Stomach smooth muscle (tissue), 2 donors: ENCODE measurements around the gene POU4F3.

ENCODE experiments used
- H3K27ac ChIP-seq: one replicate; pipeline ENCODE4 v1.7.0; 2013; ENCODE audit warnings: mild to moderate bottlenecking, low read length, inconsistent platforms
- H3K27me3 ChIP-seq, 2 donors: one replicate each; pipeline ENCODE4 v1.7.0; 2013; ENCODE audit warnings: low read length in 2 of 2; ENCODE audit not compliant: insufficient read depth in 2 of 2, control insufficient read depth in 1 of 2
- H3K36me3 ChIP-seq, 2 donors: one replicate each; pipeline ENCODE4 v1.7.0; 2013; ENCODE audit warnings: low read length in 2 of 2; ENCODE audit not compliant: control insufficient read depth in 2 of 2, insufficient read depth in 2 of 2
- H3K4me1 ChIP-seq: one replicate; pipeline ENCODE4 v1.7.0; 2013; ENCODE audit warnings: low read length; ENCODE audit not compliant: control insufficient read depth, insufficient read depth
- H3K4me3 ChIP-seq, 2 donors: one replicate each; pipeline ENCODE4 v1.7.0; 2013; ENCODE audit warnings: low read length in 2 of 2
- H3K9ac ChIP-seq, 2 donors: one replicate each; pipeline ENCODE4 v1.7.0; 2013; ENCODE audit warnings: low read length in 2 of 2, mild to moderate bottlenecking in 1 of 2
- H3K9me3 ChIP-seq, 2 donors: one replicate each; pipeline ENCODE4 v1.7.0; 2013; ENCODE audit warnings: low read length in 2 of 2; ENCODE audit not compliant: control insufficient read depth in 2 of 2
- donor health status: healthy.
- donor health status: Pancreatic carcinoma.

POU4F3 gene

GRCh38 chr5:146359836-146360235, 21.2 kb downstream of the POU4F3 start:
- Histone ChIP-seq H3K27me3 (peaks cover 2 to 3% of the 10 kb centered on the region in 2 donors), H3K4me3 (no peak overlapping the region), H3K27ac (no peak overlapping the region)

GRCh38 chr5:146363161-146363874, 24.7 kb downstream of the POU4F3 start:
- Histone ChIP-seq H3K27ac (no peak overlapping the region), H3K4me1 (no peaks in the 10 kb centered on the region), H3K36me3 (no peaks in the 10 kb centered on the region), H3K4me3 (no peak overlapping the region), H3K9me3 (no peaks in the 10 kb centered on the region), H3K27me3 (peaks cover 3 to 5% of the 10 kb centered on the region in 2 donors), H3K9ac (no peak overlapping the region)

More at GRCh38 chr5:146359836-146360235, 21.2 kb downstream of the POU4F3 start:
- Histone ChIP-seq H3K36me3 (no peaks in the 10 kb centered on the region), H3K4me1 (no peaks in the 10 kb centered on the region), H3K9me3 (no peaks in the 10 kb centered on the region), H3K9ac (no peak overlapping the region)

GRCh38 chr5:146365618-146366017, 27.0 kb downstream of the POU4F3 start:
- Histone ChIP-seq H3K27me3 (peaks cover 0 to 5% of the 10 kb centered on the region in 2 donors), H3K9me3 (no peaks in the 10 kb centered on the region), H3K4me1 (no peaks in the 10 kb centered on the region), H3K36me3 (no peaks in the 10 kb centered on the region), H3K9ac (no peak overlapping the region), H3K27ac (no peak overlapping the region), H3K4me3 (no peak overlapping the region)

- Histone ChIP-seq H3K9me3 (no peaks in the 10 kb centered on the region), H3K27me3 (peaks cover 0 to 5% of the 10 kb centered on the region in 2 donors), H3K4me3 (no peak overlapping the region), H3K9ac (no peak overlapping the region), H3K4me1 (no peaks in the 10 kb centered on the region), H3K36me3 (no peaks in the 10 kb centered on the region), H3K27ac (no peak overlapping the region)
Measured at GRCh38 chr5:146366904-146367303, 28.3 kb downstream of the POU4F3 start.

- Histone ChIP-seq H3K27me3 (peaks cover 0 to 3% of the 10 kb centered on the region in 2 donors), H3K9me3 (no peaks in the 10 kb centered on the region), H3K27ac (no peak overlapping the region), H3K4me3 (no peak overlapping the region), H3K9ac (no peak overlapping the region), H3K4me1 (no peaks in the 10 kb centered on the region), H3K36me3 (no peaks in the 10 kb centered on the region)
Measured at GRCh38 chr5:146368137-146368536, 29.5 kb downstream of the POU4F3 start.

- no peaks in the 10 kb centered on the region for H3K9me3 ChIP-seq
Measured at GRCh38 chr5:146369691-146370090, 31.1 kb downstream of the POU4F3 start.

GRCh38 chr5:146376821-146377220, 38.2 kb downstream of the POU4F3 start:
- Histone ChIP-seq H3K4me1 (no peaks in the 10 kb centered on the region), H3K9ac (no peak overlapping the region), H3K36me3 (no peaks in the 10 kb centered on the region), H3K9me3 (peaks cover 0 to 2% of the 10 kb centered on the region in 2 donors), H3K27ac (no peak overlapping the region), H3K4me3 (no peak overlapping the region), H3K27me3 (no peaks in the 10 kb centered on the region)

More at GRCh38 chr5:146369691-146370090, 31.1 kb downstream of the POU4F3 start:
- H3K36me3 ChIP-seq, result no peaks in the 10 kb centered on the region
- no peaks in the 10 kb centered on the region for H3K4me1 ChIP-seq
- H3K9ac ChIP-seq, result no peak overlapping the region
- H3K27ac ChIP-seq, result no peak overlapping the region
- H3K27me3 ChIP-seq, result peaks cover 0 to 3% of the 10 kb centered on the region in 2 donors
- H3K4me3 ChIP-seq, result no peak overlapping the region

- Histone ChIP-seq H3K9ac (no peak overlapping the region), H3K4me1 (no peaks in the 10 kb centered on the region), H3K9me3 (peaks cover 0 to 2% of the 10 kb centered on the region in 2 donors), H3K4me3 (no peak overlapping the region), H3K27me3 (no peaks in the 10 kb centered on the region), H3K27ac (no peak overlapping the region), H3K36me3 (no peaks in the 10 kb centered on the region)
Measured at GRCh38 chr5:146378986-146379385, 40.3 kb downstream of the POU4F3 start.

- Histone ChIP-seq H3K4me1 (no peaks in the 10 kb centered on the region), H3K4me3 (no peak overlapping the region), H3K9ac (no peak overlapping the region), H3K9me3 (peaks cover 0 to 2% of the 10 kb centered on the region in 2 donors), H3K27ac (no peak overlapping the region), H3K36me3 (no peaks in the 10 kb centered on the region), H3K27me3 (no peaks in the 10 kb centered on the region)
Measured at GRCh38 chr5:146380714-146381113, 42.1 kb downstream of the POU4F3 start.

GRCh38 chr5:146388386-146388785, 49.7 kb downstream of the POU4F3 start:
- Histone ChIP-seq H3K4me3 (no peak overlapping the region), H3K4me1 (no peaks in the 10 kb centered on the region), H3K36me3 (no peaks in the 10 kb centered on the region), H3K27me3 (no peaks in the 10 kb centered on the region), H3K27ac (no peak overlapping the region), H3K9me3 (no peaks in the 10 kb centered on the region), H3K9ac (no peak overlapping the region)

GRCh38 chr5:146390469-146390868, 51.8 kb downstream of the POU4F3 start:
- Histone ChIP-seq H3K27me3 (no peaks in the 10 kb centered on the region), H3K9me3 (no peaks in the 10 kb centered on the region), H3K9ac (no peak overlapping the region), H3K27ac (no peak overlapping the region), H3K36me3 (no peaks in the 10 kb centered on the region), H3K4me3 (no peak overlapping the region), H3K4me1 (no peaks in the 10 kb centered on the region)
